Measurements from ENCODE around the gene ADAMTS12.

Gene ADAMTS12

DNA sequence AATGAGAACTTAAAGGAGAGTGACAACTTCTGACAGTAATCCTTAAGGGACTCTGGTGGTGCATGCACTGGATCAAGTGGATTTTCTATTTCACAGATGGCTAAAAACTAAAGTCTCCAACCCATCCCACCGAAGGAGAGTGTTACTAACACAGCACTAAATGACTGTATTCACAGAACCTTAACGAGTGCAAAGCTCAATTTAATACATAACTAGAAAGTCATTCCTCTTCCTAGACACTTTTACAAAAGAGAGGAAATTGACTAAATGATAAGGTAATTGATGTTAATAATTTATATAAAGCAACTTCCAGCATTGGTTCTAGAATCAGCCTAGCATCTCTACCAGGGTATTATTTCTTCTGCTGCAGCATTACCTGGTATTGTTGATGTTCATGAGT is 189.8 kb downstream of the ADAMTS12 start:
- DNase-seq, result no peak

DNA sequence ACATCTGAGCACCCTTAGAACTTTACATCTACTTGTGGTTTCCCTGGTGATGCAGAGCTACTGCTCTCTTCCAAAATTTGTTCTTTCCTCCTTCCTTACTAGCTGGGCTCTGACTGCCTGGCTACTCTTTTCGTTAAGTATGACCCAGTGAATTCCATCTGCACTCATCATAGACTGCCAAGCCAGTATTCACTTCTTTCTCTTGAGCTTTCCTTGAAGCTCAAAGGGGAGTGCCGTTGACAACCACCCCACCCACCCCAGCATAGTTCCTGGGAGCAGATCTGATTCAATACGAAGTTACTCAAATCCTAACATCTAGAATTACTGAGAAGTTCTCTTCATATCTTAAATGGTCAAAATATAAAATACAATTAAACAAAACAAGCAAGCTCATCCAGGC is 190.5 kb downstream of the ADAMTS12 start:
- peak; percentile 56 for DNase-seq

DNA sequence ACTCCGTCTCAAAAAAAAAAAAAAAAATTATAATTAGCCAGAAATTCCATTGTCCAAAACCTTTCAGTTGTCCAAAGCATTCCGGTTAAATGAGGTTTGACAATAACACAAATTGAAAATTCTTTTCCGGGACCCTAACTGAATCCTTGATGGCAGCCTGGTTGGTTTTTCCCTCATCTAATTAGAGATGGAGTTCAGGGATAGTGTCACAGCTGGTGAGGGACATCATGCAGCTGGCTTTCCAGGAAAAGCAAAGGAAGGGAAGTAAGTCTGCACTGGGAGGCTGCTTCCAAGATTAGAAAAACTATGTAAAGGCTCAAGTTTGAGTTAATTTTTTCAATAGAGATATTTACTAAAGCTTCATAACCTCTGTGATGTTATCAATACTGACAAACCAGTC is 195.4 kb downstream of the ADAMTS12 start:
- DNase-seq, result no peak

DNA sequence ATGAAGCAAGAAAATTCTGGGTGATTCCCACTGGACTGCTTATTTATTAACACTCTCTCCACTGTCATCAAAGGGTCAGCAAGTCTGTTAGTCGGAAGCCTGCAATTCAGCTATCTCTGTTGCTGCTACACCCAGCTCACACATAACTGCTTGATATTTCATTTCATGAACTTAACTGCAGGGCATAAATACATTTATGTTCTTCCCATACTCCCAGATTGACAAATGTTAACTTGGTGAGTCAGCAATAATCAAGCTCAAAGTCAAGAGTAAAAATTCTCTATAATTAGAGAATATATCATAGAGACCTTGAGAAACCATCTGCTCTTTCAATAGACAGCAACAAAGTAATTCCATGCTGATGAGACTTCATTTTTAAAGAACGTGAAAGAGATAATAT is 198.8 kb downstream of the ADAMTS12 start:
- DNase-seq, result peak; percentile 57

DNA sequence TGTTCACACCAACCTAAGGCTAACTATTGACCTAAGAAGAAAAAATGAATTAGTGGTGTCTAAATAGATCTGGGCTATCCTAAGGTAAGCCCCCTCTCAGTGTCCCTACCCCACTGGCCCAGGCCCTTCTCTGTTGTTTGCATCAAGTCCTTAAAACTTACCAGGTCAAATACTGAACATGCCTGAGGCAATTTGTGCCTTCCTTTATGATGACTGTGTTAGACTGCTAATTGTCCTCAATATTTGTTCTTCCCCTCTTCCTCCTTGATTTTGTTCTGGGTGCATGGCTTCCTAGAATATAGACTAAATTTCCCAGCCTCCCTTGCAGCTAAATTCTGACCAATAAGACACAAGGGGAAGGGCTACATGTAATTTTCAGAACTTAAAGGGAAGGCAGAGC is 199.9 kb downstream of the ADAMTS12 start:
- DNase-seq, result no peak

DNA sequence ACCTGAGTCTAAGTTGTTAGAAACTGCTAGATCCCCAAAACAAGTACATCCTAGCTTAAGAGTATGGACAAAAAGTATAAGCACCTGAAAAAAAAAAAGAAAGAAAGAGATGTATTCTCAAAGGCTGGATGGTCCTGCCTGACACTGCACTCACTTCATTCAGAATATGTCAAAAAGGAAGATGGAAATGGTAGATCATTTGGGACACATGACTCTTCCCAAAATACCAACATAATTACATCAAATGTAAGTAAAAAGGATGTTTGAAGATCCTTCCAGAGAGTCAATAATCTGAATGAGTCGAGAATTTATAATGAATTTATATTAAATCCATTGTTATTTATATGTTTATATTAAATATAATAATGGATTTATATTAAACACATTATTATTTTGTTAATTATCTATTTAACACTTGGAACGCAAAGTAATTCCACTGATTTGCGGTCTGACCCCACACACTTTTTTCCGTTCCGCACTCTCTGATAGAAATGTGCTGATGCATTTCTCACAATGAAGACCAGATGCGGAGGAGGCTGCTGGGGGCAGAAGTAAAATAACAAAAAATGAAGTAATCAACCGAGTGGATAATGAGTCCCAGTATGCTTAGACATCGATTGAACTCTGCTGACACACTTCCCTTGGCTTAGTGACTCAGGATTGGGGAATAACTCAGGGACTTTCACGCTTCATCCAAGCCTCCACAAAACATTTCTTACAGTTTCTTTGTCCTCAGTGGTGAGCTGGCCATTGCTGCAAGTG is 201.2 kb downstream of the ADAMTS12 start:
- DNase-seq, result peak; percentile 98

DNA sequence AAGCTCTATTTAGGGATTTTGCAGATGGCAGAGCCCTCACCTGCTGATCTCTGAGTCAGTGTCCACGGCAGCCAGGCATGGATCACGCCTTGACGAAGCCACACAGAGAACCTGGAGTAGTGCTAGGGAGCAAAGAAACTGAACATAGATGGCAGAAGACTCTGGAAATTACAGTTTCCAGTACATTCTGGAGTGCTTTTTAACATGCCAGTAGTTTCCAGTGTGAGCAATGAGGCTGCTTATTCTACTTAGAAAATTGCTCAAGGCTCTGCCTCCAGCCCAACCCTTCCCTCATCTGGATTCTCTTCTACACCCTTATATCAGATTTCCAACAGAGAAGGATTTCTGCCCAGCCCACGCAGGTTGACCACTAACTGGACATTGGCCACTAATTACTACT is 203.3 kb downstream of the ADAMTS12 start:
- no peak for DNase-seq

DNA sequence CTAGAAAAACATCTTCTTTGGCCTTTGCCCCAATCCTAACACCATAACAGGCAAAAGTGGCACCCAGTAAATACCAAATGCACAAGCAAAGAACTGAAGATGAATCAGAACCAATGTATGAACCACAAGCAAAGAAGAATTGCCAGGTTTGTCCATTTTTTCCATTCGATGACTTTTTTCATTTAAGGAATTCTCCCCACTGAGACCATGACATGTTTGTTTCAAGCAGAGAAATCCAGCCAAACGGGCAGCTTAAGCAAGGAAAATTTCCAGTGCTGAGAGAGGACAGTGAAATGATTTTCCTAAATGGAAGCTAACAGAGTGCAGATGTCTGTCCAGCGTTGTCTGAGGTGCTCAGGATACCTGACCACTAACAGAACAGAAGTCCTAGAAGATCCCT is 203.7 kb downstream of the ADAMTS12 start:
- no peak for DNase-seq

DNA sequence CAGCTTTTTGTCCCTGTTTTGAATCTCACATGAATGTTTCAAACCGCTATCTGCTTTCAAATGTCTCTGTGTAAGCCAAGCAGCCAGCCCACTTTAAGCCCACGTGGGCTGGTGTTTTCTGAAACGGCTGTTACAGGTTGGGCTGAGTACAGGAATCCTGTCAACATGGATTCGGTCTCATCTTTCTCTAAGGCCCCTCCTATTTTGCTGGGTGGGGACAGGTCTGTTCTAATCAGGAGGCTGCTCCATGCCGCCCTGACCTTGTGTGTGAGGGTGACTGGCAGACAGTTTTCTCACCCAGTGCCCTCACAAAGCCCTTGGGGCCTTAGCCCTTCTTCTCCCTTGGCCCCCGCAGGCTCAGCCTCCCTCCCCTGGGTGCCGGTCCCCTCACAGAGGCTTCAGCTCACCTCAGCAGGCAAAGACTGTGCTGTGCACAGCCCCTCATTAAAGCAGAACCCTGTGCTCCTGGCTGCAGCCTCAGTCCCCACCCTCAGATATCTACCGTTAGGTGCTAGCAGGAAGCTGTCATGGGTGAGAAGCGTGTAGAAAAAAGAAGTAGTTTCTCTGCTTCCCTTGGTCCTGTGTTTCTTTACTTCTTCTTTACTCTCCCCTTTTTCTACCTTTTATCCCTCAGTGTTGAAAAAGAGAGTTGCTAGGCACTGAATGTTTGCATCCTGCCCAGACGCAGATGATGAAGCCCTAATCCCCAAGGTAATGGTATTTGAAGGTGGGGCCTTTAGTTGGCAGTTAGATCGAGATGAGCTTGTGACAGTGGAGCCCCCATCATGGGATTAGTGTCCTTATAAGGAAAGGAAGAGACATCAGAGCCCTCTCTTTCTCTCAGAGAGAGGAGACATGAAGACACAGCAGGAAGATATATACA is 205.7 kb downstream of the ADAMTS12 start:
- no peak for DNase-seq

DNA sequence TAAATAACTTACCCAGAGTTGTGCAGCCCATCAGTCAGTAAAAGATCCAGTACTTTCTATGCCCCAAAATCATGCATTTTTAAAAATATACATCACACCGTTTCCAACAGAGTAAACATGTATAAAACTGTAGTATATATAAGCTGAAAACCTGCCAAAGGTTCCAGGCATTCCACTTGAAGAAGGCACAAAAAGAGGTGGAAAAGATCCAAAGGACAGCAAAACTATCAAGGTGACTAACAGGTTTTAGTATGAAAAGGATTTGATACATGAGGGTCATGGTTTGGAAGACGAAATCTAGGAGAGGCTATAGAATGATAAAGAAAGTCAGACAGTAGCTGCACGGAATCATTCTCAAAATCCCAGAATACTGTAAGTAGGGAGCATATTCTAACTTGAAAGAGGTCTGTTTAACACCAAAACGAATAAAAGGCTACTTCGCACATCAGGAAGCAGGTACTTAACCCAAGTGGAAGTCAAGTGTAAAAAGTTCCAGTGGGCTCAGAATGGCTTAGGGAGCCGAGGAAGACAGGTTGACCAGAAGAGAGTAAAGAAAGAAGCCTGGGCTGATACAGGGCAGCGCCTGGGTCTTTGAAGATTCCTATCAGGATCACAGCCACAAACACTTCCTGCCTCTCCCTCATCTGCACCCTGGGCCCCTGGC is 207.2 kb downstream of the ADAMTS12 start:
- DNase-seq, result no peak

DNA sequence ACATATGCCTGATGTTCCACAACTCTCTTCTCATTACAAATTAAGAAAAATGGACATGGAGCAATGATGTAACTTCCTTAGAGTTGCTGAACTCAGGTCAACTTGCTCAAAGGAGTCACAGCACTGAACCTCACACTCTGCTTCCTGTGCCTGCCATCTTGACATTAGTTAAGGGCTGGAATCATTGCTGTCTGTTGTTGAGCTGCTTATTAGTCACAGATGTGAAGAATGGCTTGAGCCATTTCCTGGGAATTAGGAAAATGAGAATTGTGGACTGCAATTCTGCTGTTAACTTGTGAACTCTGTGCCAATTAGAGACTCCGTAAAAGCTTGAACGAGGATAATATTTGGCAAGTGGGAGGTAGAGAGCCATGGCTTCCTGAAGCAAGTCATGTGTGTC is 212.0 kb downstream of the ADAMTS12 start:
- DNase-seq, result peak; percentile 87

DNA sequence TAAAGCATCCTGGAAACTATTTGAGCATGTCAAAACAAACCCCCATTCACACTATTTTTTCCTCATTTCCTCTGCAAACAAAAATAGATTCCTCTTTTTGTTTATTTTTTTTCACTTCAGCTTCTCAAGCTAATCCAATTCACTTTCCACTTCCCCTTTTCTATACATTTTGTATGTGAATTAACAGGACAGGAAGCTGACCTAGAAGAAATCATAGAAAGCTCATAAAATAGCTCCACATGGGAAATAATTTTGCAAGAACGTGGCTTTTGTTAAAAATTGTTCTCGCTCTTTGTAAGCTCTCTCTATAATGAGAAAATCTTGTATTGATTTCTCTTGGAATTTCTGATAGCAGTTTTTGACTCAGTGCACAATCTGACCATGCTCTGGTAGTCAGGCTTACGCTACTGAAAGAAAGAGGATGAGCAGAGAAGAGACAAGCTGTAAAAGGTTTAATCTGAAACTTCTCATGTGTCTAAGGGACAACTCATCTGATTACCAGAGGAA is 215.8 kb downstream of the ADAMTS12 start:
- DNase-seq, result no peak

DNA sequence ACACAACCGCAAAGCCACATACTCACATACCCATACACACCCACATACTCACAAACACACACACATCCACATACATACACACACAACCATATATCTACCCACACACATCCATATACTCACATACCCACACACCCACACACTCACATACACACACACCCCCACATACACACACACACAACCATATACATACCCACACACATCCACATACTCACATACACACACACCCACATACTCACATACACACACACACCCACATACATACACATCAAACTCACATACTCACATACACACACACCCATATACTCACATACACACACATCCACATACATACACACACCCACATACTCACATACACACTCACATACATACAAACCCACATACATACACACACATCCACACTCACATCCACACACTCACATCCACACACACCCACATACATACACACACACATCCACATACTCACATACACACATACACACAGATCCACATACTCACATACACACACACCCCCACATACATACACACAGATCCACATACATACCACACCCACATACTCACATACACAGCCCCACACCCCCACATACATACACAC is 220.0 kb downstream of the ADAMTS12 start:
- no peak for DNase-seq

DNA sequence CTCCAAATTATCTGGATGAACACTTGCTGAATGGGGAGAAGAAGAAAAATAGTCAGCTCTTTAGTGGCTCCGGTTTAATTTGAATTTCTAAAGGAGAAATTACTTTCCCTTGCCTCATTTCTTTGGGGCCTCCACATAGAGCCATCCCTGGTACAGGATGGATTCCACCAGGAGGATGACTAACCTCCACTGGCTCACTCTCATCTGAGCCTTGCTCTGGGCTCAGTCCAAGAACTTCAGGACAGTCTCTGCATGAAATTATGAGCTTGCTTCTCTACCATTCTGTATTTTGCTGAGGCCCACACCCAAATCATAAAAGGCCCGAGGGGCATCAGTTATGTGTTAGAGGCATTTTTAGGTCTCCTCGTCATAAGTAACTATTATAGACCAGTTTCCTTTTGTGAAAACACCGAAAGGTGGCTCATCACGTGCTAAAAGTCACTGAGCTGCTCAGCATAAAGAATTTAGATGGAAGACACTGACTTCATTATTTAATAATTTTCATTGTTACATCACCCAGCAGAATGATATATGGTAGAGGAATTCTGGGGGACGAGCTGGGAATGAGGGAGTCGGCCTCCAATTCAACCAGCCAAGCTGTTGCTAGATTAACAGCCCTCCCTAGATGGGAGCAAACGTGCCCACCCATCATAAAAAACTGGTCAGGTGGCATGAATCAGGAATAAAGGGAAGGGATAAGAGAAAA is 228.9 kb downstream of the ADAMTS12 start:
- DNase-seq, result peak; percentile 84

DNA sequence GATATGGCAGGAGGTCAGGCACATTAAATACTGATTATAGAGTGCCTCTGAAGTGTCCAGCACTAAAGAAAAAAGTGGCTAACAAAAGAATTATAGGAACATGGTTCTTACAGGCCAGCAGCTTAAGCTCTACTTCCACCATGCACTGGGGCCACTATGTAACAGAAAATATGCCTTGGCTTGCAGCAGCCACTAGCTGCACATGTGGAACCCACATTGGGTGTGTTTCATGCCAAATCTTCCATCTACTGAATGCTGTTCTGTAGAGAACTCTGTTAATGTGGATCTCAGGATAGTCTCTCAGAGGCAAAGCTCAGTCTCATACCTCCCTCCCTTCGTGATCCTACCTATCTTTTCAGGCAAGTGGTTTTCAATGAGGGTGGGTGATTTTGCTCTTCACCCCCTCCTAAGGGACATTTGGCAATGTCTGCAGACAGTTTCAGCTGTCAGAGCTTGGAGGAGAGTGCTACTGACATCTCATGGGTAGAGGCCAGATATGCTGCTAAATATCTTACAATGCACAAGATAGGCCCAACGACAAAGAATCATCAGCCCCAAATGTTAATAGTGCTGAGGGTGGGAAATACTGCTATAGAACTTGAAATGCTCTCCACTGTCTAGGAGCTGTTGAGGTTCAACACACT is 232.1 kb downstream of the ADAMTS12 start:
- DNase-seq, result no peak

DNA sequence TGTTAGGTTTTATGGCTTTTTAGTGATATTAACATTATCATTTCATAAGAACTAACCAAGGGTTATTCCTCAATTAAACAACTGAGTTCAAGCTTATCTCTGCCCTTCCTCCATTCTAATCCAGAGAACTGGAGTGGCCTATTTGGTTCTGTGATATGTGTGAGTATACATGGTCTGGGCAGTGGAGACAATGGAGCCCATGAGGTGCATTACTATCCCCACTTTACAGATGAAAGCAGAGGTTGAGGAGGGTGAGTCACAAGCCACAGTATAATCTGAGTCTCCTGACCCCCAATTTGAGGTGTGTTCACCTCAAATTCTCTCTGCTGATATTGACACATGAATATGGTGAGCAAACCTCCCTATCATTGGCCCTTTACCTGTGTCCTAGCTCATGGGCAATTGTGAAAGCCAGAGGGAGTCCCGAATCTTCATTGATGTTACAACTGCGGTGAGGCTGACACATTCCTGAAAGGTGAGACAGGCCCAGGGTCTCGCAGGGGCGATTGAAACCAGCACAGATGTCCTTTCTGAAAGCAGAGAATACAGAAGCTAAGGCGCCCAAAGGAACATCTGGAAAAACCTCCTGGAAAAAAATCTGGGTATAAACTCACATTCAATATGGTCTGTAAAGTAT is 233.9 kb downstream of the ADAMTS12 start:
- DNase-seq, result peak; percentile 24

DNA sequence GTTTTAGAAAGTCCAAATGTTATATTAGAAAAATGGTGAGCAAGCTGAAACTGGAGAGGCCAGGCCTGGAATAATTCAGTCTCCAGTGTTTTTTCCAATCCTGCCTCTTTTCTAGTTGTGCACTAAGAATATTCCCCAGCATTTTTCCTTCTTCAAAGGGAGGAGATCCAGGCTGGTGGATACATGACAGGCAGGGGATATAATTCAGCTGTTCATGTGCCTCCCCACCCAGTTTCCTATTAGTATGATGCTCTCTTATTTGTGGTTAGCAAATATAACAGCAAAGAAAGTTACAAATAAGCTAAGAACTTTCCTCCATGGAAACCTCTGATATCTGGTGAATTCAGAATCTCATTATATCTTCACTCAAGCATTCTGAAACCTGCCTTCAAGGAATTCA is 234.6 kb downstream of the ADAMTS12 start:
- DNase-seq, result no peak

DNA sequence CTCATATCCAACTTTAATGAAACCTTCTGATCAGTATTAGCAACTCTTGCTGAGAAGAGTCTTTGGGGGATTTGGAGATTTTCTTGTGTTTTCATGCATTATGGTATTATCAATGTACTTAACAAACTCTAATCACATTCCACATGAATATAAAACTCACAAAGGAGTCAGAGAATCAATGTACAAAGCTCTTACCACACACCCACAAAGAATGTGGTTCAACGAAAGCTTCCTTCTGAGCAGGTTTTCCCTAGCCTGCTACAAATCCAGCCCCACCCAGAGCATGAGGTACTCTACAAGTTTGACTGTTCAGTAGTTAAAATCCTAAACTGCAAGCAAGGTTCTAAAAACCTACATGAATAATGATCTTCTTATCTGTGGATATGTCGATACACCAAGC is 240.9 kb downstream of the ADAMTS12 start:
- DNase-seq, result peak; percentile 15

DNA sequence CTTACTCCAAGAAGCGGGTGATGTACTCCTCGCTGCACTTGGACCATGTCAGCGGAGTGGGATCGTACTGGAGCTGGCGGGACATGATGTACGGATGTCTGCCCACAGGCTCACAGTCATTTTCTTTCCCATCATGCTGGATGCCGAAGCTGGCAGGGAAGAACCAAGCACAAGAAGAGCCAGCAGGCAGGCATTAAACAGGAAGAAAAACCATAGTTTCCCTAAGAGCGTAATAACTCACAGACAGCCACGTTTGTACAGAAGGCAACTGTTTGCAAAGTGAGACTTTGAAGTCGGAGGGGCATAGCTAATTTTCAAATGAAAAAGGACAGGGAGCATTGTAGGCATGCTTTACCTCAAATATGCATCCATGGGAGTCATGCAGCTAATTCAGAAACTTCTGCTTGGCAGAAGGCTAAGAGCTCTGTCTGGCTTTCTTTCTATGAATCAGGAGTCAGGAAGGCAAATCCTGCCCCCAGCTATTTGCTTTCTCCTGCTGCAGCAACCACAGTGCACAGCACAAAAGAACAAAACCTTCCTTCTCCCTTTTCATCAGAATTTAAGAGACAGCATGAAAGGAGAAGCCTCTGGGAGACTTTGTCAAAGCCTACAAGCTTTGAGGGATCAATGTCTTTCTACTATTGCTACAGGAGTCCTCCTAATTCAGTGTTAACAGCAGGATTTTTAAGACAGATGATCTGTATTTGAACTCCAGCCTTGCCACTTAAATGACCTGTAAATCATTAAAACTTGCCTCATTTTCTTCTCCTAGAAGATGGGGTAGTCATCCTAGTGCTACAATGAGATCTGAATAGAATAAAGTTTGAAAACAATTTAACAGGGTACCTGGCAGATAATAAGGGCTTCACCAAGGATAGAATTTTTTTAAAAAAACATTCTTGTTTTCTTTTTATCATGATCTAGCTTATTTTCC is 242.0 kb downstream of the ADAMTS12 start:
- DNase-seq, result peak; percentile 88
